Keratinocyte (primary cell): ENCODE measurements around the gene RNF169. TPM values are rescaled to one million over a fixed set of nuclear protein-coding genes. Genes with fewer than 3 reads are reported as not detected.

Experiments
- DNase-seq: peaks from one replicate; pipeline ENCODE4 v3.0.0-alpha.2; 2011; ENCODE audit warnings: low read depth, missing footprints, low spot score
- FAIRE-seq: peaks from 2 replicates; lab custom pipeline; 2011; peaks lifted over from hg19 to GRCh38; lab: Jason Lieb, UNC
- H2AFZ ChIP-seq: 2 replicates; pipeline ENCODE4 v1.6.0; 2012; ENCODE audit warnings: low read length, control low read depth, inconsistent platforms; ENCODE audit not compliant: control insufficient read depth
- H3K27ac ChIP-seq: 2 replicates; pipeline ENCODE4 v1.5.1; 2011; ENCODE audit warnings: low read length; ENCODE audit not compliant: control insufficient read depth, insufficient read depth
- H3K27me3 ChIP-seq: 3 replicates; pipeline ENCODE4 v1.6.0; 2011; ENCODE audit warnings: low read length; ENCODE audit not compliant: control insufficient read depth, insufficient read depth; ENCODE audit errors: extremely low read depth
- H3K36me3 ChIP-seq, 2 experiments: 2 replicates in 1 of 2; 3 replicates in 1 of 2; pipeline ENCODE4 v1.5.1; 2011; ENCODE audit warnings: low read length in 2 of 2, mild to moderate bottlenecking in 1 of 2; ENCODE audit not compliant: control insufficient read depth in 2 of 2, insufficient read depth in 2 of 2; ENCODE audit errors: extremely low read depth in 1 of 2
- H3K4me1 ChIP-seq: 3 replicates; pipeline ENCODE4 v1.5.1; 2011; ENCODE audit warnings: low read length; ENCODE audit not compliant: control insufficient read depth, insufficient read depth; ENCODE audit errors: extremely low read depth
- H3K4me2 ChIP-seq: 3 replicates; pipeline ENCODE4 v1.6.0; 2011; ENCODE audit warnings: low read depth, low read length; ENCODE audit not compliant: control insufficient read depth, insufficient read depth; ENCODE audit errors: extremely low read depth
- H3K4me3 ChIP-seq, 3 experiments: fragments of 200-600 bp in 1 of 3; sonication (generic) in 1 of 3; 2 replicates in 2 of 3; 3 replicates in 1 of 3; pipeline ENCODE4 v1.5.1; 2011 to 2016; ENCODE audit warnings: low read length in 3 of 3, mild to moderate bottlenecking in 3 of 3, control low read depth in 2 of 3, inconsistent platforms in 1 of 3, low read depth in 1 of 3, mixed read lengths in 1 of 3, mixed run types in 1 of 3, moderate library complexity in 1 of 3; ENCODE audit not compliant: control insufficient read depth in 2 of 3, insufficient read depth in 2 of 3; ENCODE audit errors: extremely low read depth in 1 of 3
- H3K79me2 ChIP-seq: 2 replicates; pipeline ENCODE4 v1.6.0; 2012; ENCODE audit warnings: low read length; ENCODE audit not compliant: control insufficient read depth, insufficient read depth
- H3K9ac ChIP-seq: 3 replicates; pipeline ENCODE4 v1.6.0; 2011; ENCODE audit warnings: low read length; ENCODE audit not compliant: control insufficient read depth, insufficient read depth; ENCODE audit errors: extremely low read depth
- H3K9me1 ChIP-seq: 3 replicates; pipeline ENCODE4 v1.6.0; 2011; ENCODE audit warnings: low read length; ENCODE audit not compliant: control insufficient read depth, insufficient read depth; ENCODE audit errors: extremely low read depth
- H3K9me3 ChIP-seq: 2 replicates; pipeline ENCODE4 v1.5.1; 2012; ENCODE audit warnings: low read depth, low read length; ENCODE audit not compliant: control insufficient read depth
- H4K20me1 ChIP-seq: 3 replicates; pipeline ENCODE4 v1.6.0; 2011; ENCODE audit warnings: low read length; ENCODE audit not compliant: control insufficient read depth, insufficient read depth; ENCODE audit errors: extremely low read depth
- CTCF ChIP-seq, 3 experiments: IDR thresholded peaks in 1 of 3; conservative IDR thresholded peaks in 1 of 3; optimal IDR thresholded peaks in 1 of 3; 2 replicates in 2 of 3; 3 replicates in 1 of 3; pipeline versions ENCODE3 to v1.5.1; 2011; ENCODE audit warnings: low read length in 3 of 3, mild to moderate bottlenecking in 3 of 3, moderate library complexity in 2 of 3, control low read depth in 1 of 3, inconsistent platforms in 1 of 3; ENCODE audit not compliant: insufficient read depth in 2 of 3; ENCODE audit errors: extremely low read depth in 1 of 3
- EZH2 ChIP-seq: IDR thresholded peaks from one replicate; pipeline ENCODE4 v1.6.1; 2012; ENCODE audit warnings: inconsistent platforms, mild to moderate bottlenecking, low read length, moderate library complexity
- dilution Hi-C: fragments of 300-500 bp; cut with MboI; formaldehyde crosslinking; loops from one replicate; pipeline ENCODE4 v1.7.0; 2020; ENCODE audit warnings: low sequenced_read_pairs; ENCODE audit not compliant: extremely low pct_ligation_motif_present
- polyA plus RNA-seq, 5 experiments: library from polyadenylated mRNA; depleted of rRNA in 3 of 5; stranded (reverse) in 3 of 5; stranded (forward) in 1 of 5; unstranded in 1 of 5; fragments of >200 nt; gene quantifications; 1 replicate in 1 of 5; 2 replicates in 3 of 5; 3 replicates in 1 of 5; pipeline versions ENCODE4 v1.2.1 to v1.2.3, GENCODE V29; 2011 to 2012; ENCODE audit warnings: missing spikeins in 2 of 5, low read depth in 1 of 5, low replicate concordance in 1 of 5

The RNF169 gene
- polyA plus RNA-seq, 1 donor (not counting 4 experiments of a cell fraction or from before 2014, with no cell fraction given): 8.9 TPM

GRCh38 chr11:74844865-74845264 lies 96.2 kb downstream of the RNF169 start:
- no peaks in the 10 kb centered on the region for H4K20me1 ChIP-seq
- TF ChIP-seq EZH2: no peak
- no peak for TF ChIP-seq CTCF (optimal IDR thresholded peaks at IDR 0.05 in 1 of 3, IDR thresholded peaks at IDR 0.05 in 1 of 3, conservative IDR thresholded peaks at IDR 0.05 in 1 of 3; ENCODE audit: extremely low read depth in 1 of 3, insufficient read depth in 2 of 3, low read length in 3 of 3)
- no peak overlapping the region for H3K27ac ChIP-seq
- dilution Hi-C loops: no loop called here
- H3K79me2 ChIP-seq: no peaks in the 10 kb centered on the region
- no peak overlapping the region for H2AFZ ChIP-seq
- H3K4me2 ChIP-seq: no peak overlapping the region
- H3K9me1 ChIP-seq: no peaks in the 10 kb centered on the region
- H3K36me3 ChIP-seq: peaks cover 12 to 18% of the 10 kb centered on the region in 2 experiments
- no peaks in the 10 kb centered on the region for H3K9me3 ChIP-seq
- H3K4me3 ChIP-seq: no peak overlapping the region
- H3K4me1 ChIP-seq: no peaks in the 10 kb centered on the region
- H3K27me3 ChIP-seq: no peaks in the 10 kb centered on the region
- FAIRE-seq: no peak
- no peak for DNase-seq
- no peak overlapping the region for H3K9ac ChIP-seq

- no peak overlapping the region for H3K27ac ChIP-seq
- TF ChIP-seq EZH2: no peak
- no peak for TF ChIP-seq CTCF (optimal IDR thresholded peaks at IDR 0.05 in 1 of 3, IDR thresholded peaks at IDR 0.05 in 1 of 3, conservative IDR thresholded peaks at IDR 0.05 in 1 of 3; ENCODE audit: extremely low read depth in 1 of 3, insufficient read depth in 2 of 3, low read length in 3 of 3)
- H2AFZ ChIP-seq: no peak overlapping the region
- peaks cover 16% of the 10 kb centered on the region in 2 experiments for H3K36me3 ChIP-seq
- dilution Hi-C loops: no loop called here
- H3K4me2 ChIP-seq: no peak overlapping the region
- FAIRE-seq: no peak
- H3K4me3 ChIP-seq: no peak overlapping the region
- no peaks in the 10 kb centered on the region for H3K9me1 ChIP-seq
- H3K9me3 ChIP-seq: no peaks in the 10 kb centered on the region
- H4K20me1 ChIP-seq: no peaks in the 10 kb centered on the region
- peaks cover 5% of the 10 kb centered on the region for H3K4me1 ChIP-seq
- no peaks in the 10 kb centered on the region for H3K27me3 ChIP-seq
- DNase-seq: no peak
- H3K79me2 ChIP-seq: no peaks in the 10 kb centered on the region
- H3K9ac ChIP-seq: no peak overlapping the region
Observed at GRCh38 chr11:74845978-74846517, 97.4 kb downstream of the RNF169 start.
